GM23338 (cell line): ENCODE measurements around the gene MYO3B. TPM values are rescaled to one million over a fixed set of nuclear protein-coding genes. Genes with fewer than 3 reads are reported as not detected.

ENCODE experiments used
- ATAC-seq: fragments of 200-7000 bp; cut with Tn5 transposase; 3 replicates; pipeline ENCODE4 v1.9.1; 2020
- DNase-seq: peaks from one replicate; pipeline ENCODE4 v3.0.0-alpha.2; 2015; ENCODE audit warnings: low spot score
- H2AFZ ChIP-seq: fragments of 200-600 bp; sonication (generic); 2 replicates; pipeline ENCODE4 v1.8.0; 2016; ENCODE audit warnings: antibody characterized with exemption, mild to moderate bottlenecking, moderate library complexity
- H3F3A ChIP-seq: fragments of 200-600 bp; sonication (generic); replicated peaks from 2 replicates; pipeline ENCODE4 v1.8.0; 2017; ENCODE audit warnings: antibody characterized with exemption, mixed run types, low read depth
- H3K27ac ChIP-seq: fragments of 200-600 bp; sonication (generic); 2 replicates; pipeline ENCODE4 v1.6.1; 2016; ENCODE audit warnings: low read depth
- H3K27me3 ChIP-seq: fragments of 200-600 bp; sonication (generic); 2 replicates; pipeline ENCODE4 v1.8.0; 2016; ENCODE audit warnings: mild to moderate bottlenecking, mixed run types, moderate library complexity; ENCODE audit not compliant: insufficient read depth
- H3K36me3 ChIP-seq: fragments of 200-600 bp; sonication (generic); 2 replicates; pipeline ENCODE4 v1.8.0; 2016; ENCODE audit warnings: mild to moderate bottlenecking; ENCODE audit not compliant: insufficient read depth
- H3K4me1 ChIP-seq: fragments of 200-600 bp; sonication (generic); 2 replicates; pipeline ENCODE4 v1.8.0; 2016; ENCODE audit warnings: mild to moderate bottlenecking, moderate library complexity; ENCODE audit not compliant: insufficient read depth
- H3K4me2 ChIP-seq: fragments of 200-600 bp; sonication (generic); 2 replicates; pipeline ENCODE4 v1.7.1; 2017; ENCODE audit warnings: mixed run types
- H3K4me3 ChIP-seq: fragments of 200-600 bp; sonication (generic); 2 replicates; pipeline ENCODE4 v1.6.1; 2016; ENCODE audit warnings: mixed run types
- H3K79me2 ChIP-seq: fragments of 200-600 bp; sonication (generic); replicated peaks from 2 replicates; pipeline ENCODE4 v1.8.0; 2017; ENCODE audit warnings: mild to moderate bottlenecking; ENCODE audit not compliant: insufficient read depth
- H3K9me2 ChIP-seq: fragments of 200-600 bp; sonication (generic); 2 replicates; pipeline ENCODE4 v1.8.0; 2017; ENCODE audit not compliant: insufficient read depth
- H4K20me1 ChIP-seq: fragments of 200-600 bp; sonication (generic); replicated peaks from 2 replicates; pipeline ENCODE4 v1.8.0; 2017; ENCODE audit warnings: mild to moderate bottlenecking; ENCODE audit not compliant: insufficient read depth
- H3K27ac Mint-ChIP-seq: 2 replicates; pipeline ENCODE4 v1.8.0; 2020; ENCODE audit warnings: inconsistent platforms, mild to moderate bottlenecking, moderate library complexity, mixed read lengths
- H3K27me3 Mint-ChIP-seq: 3 replicates; pipeline ENCODE4 v1.8.0; 2022; ENCODE audit warnings: low read depth, mild to moderate bottlenecking, moderate library complexity, mixed read lengths, inconsistent platforms; ENCODE audit not compliant: insufficient read depth, poor library complexity
- H3K36me3 Mint-ChIP-seq: 3 replicates; pipeline ENCODE4 v1.8.0; 2021; ENCODE audit warnings: low read depth, mild to moderate bottlenecking, inconsistent platforms, moderate library complexity, mixed read lengths
- H3K4me1 Mint-ChIP-seq: 3 replicates; pipeline ENCODE4 v1.8.0; 2020; ENCODE audit warnings: mild to moderate bottlenecking, inconsistent platforms, mixed read lengths
- H3K4me3 Mint-ChIP-seq: 3 replicates; pipeline ENCODE4 v1.8.0; 2021; ENCODE audit warnings: moderate library complexity, mild to moderate bottlenecking, inconsistent platforms, mixed read lengths
- H3K9me3 Mint-ChIP-seq: 3 replicates; pipeline ENCODE4 v1.8.0; 2020; ENCODE audit warnings: moderate library complexity, mild to moderate bottlenecking, inconsistent platforms, mixed read lengths
- CTCF ChIP-seq, 2 experiments: fragments of 200-600 bp in 1 of 2; sonication (generic) in 1 of 2; conservative IDR thresholded peaks; 2 replicates each; pipeline versions ENCODE4 v1.5.1 to v1.6.1; 2016 to 2017; ENCODE audit warnings: antibody characterized with exemption in 2 of 2, low read depth in 2 of 2, mild to moderate bottlenecking in 2 of 2, moderate library complexity in 1 of 2
- NANOG ChIP-seq: IDR thresholded peaks from 2 replicates; pipeline ENCODE4 v1.6.1; 2016; ENCODE audit warnings: antibody characterized with exemption, borderline replicate concordance
- ZNF331 ChIP-seq: fragments of 250-450 bp; sonication (Bioruptor Pico); IDR thresholded peaks from 2 replicates; pipeline ENCODE4 v1.5.0; 2020; ENCODE audit warnings: low read depth, mild to moderate bottlenecking, moderate library complexity
- ZNF462 ChIP-seq: fragments of 250-450 bp; sonication (Bioruptor Pico); IDR thresholded peaks from 2 replicates; pipeline ENCODE4 v1.5.0; 2020; ENCODE audit warnings: mild to moderate bottlenecking, moderate library complexity
- polyA plus RNA-seq: library from polyadenylated mRNA; unstranded; fragments of >200 nt; fragmentation: Nextera tagmentation; extraction: Ambion mirVana; gene quantifications from 2 replicates; pipeline ENCODE4 v1.2.1, GENCODE V29; 2016
- total RNA-seq: library from RNA; depleted of rRNA; stranded (reverse); fragments of >200 nt; shearing (Covaris generic); gene quantifications from 2 replicates; pipeline ENCODE4 v1.2.3, GENCODE V29; 2014
- TF ChIP-seq, protein P1 (sequence below): IDR thresholded peaks from 2 replicates; pipeline ENCODE4 v1.6.1; 2016; ENCODE audit warnings: antibody characterized with exemption

MYO3B gene
- total and polyA plus RNA-seq, 2 experiments from 2014 or later: 0.42 TPM; not detected in 1

DNA sequence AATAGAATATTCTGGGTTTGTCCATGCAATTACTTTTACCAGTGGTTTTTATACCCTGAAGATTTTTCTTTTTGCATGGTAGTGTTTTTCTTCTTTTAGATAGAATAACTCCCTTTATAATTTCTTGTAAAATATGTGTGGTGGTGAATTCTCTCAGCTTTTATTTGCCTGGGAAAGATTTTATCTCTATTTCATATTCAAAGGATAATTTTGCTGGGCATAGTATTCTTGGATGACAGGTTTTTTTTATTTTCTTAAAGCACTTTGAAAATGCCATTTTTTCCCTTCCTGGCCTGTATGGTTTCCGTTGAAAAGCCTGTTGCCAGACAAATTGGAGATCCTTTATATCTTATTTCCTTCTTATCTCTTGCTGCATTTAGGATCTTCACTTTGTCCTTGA, 113.5 kb downstream of the MYO3B start:
- Histone ChIP-seq H3F3A (no peaks in the 10 kb centered on the region), H3K36me3 (no peaks in the 10 kb centered on the region), H3K4me3 (no peak overlapping the region), H3K4me2 (no peak overlapping the region), H3K27ac (no peak overlapping the region), H4K20me1 (no peaks in the 10 kb centered on the region), H3K79me2 (no peaks in the 10 kb centered on the region), H3K27me3 (peaks cover 27% of the 10 kb centered on the region; the same call in 1 of the 2 replicates), H3K9me2 (no peaks in the 10 kb centered on the region; the same call in 1 of the 2 replicates), H3K4me1 (peaks cover 9% of the 10 kb centered on the region), H2AFZ (no peak overlapping the region)
- TF ChIP-seq NANOG: no peak
- no peak for TF ChIP-seq ZNF331 (CRISPR knock-in tag)
- TF ChIP-seq, protein P1, sequence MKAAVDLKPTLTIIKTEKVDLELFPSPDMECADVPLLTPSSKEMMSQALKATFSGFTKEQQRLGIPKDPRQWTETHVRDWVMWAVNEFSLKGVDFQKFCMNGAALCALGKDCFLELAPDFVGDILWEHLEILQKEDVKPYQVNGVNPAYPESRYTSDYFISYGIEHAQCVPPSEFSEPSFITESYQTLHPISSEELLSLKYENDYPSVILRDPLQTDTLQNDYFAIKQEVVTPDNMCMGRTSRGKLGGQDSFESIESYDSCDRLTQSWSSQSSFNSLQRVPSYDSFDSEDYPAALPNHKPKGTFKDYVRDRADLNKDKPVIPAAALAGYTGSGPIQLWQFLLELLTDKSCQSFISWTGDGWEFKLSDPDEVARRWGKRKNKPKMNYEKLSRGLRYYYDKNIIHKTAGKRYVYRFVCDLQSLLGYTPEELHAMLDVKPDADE: no peak
- ATAC-seq: no peak
- Mint-ChIP-seq H3K4me3 (no peak overlapping the region), H3K27me3 (peaks cover 2% of the 10 kb centered on the region), H3K27ac (no peak overlapping the region), H3K9me3 (peaks cover 5% of the 10 kb centered on the region; the same call in 1 of the 3 replicates), H3K36me3 (peaks cover 4% of the 10 kb centered on the region; the same call in 2 of the 3 replicates), H3K4me1 (peaks cover 11% of the 10 kb centered on the region; the same call in 2 of the 3 replicates)
- no peak for DNase-seq

GRCh38 chr2:170292415-170292814, 114.5 kb downstream of the MYO3B start:
- Histone ChIP-seq H3K27me3 (peaks cover 27% of the 10 kb centered on the region; the same call in 1 of the 2 replicates), H3K36me3 (no peaks in the 10 kb centered on the region), H3K4me2 (no peak overlapping the region), H3K9me2 (no peaks in the 10 kb centered on the region; the same call in 1 of the 2 replicates), H3K4me3 (no peak overlapping the region), H3F3A (no peaks in the 10 kb centered on the region), H4K20me1 (no peaks in the 10 kb centered on the region), H3K79me2 (no peaks in the 10 kb centered on the region), H2AFZ (peak overlapping the region; percentile 70; the same call in 1 of the 2 replicates), H3K27ac (no peak overlapping the region), H3K4me1 (peaks cover 9% of the 10 kb centered on the region)
- peaks cover 4% of the 10 kb centered on the region; the same call in 2 of the 3 replicates for H3K36me3 Mint-ChIP-seq
- DNase-seq: peak; percentile 52
- H3K27ac Mint-ChIP-seq: no peak overlapping the region
- ATAC-seq: peak; percentile 62
- peaks cover 5% of the 10 kb centered on the region; the same call in 1 of the 3 replicates for H3K9me3 Mint-ChIP-seq
- peaks cover 11% of the 10 kb centered on the region; the same call in 2 of the 3 replicates for H3K4me1 Mint-ChIP-seq
- H3K4me3 Mint-ChIP-seq: no peak overlapping the region
- TF ChIP-seq ZNF462 (CRISPR knock-in tag) (no peak), CTCF (conservative IDR thresholded peaks at IDR 0.05; ENCODE audit: low read depth in 2 of 2) (peak; percentile 44 to 45)
- peaks cover 2% of the 10 kb centered on the region for H3K27me3 Mint-ChIP-seq
